GM18520 (cell line): ENCODE data around the gene TMX3.

Source experiments
- ATAC-seq: cut with Tn5 transposase; IDR thresholded peaks from one replicate; pipeline ENCODE4 v1.9.1; 2021; ENCODE audit not compliant: unreplicated experiment

The TMX3 gene, protein sequence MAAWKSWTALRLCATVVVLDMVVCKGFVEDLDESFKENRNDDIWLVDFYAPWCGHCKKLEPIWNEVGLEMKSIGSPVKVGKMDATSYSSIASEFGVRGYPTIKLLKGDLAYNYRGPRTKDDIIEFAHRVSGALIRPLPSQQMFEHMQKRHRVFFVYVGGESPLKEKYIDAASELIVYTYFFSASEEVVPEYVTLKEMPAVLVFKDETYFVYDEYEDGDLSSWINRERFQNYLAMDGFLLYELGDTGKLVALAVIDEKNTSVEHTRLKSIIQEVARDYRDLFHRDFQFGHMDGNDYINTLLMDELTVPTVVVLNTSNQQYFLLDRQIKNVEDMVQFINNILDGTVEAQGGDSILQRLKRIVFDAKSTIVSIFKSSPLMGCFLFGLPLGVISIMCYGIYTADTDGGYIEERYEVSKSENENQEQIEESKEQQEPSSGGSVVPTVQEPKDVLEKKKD

DNA sequence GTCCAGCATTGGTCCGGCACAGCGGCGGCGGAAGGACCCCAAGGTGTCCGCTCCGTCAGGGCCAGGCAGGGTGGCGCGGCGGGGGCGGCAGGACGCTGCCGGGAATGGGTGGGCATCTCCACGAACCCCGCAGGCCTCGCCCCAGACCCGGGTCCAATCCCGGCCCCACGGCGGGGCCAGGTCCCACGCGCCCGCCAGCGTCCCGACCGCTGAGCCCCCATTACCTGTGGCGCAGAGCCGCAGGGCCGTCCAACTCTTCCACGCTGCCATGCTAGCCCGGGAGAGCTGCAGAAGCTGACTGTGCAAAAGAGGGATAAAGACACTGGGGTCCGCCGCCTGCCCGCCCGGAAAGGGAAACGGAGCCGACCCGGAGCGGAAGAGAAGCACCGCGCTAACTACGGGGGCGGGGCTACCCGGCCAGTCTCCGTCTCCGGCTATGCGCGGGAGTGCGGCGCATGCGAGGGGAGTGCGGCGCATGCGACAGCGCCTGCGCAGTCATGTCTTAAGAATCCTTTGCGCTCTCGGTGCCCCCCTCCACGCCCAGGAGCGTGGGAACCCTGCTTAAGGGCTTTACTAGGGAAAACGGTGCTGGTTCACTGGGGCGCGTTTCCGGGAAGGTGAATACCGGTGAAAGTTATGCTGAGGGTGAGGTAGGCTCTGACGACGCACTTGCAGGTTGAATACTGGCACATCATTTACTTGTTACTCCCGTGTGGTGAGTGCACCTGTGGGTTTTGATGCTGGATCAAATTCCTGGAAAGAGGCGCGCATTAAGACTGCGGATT lies at the start of gene TMX3:
Gene TMX3 (minus strand): TSS at position 397 of the 785 bp plus-strand sequence. CDS start 127 bp downstream, at position 270.
- ATAC-seq: peak; percentile 96

DNA sequence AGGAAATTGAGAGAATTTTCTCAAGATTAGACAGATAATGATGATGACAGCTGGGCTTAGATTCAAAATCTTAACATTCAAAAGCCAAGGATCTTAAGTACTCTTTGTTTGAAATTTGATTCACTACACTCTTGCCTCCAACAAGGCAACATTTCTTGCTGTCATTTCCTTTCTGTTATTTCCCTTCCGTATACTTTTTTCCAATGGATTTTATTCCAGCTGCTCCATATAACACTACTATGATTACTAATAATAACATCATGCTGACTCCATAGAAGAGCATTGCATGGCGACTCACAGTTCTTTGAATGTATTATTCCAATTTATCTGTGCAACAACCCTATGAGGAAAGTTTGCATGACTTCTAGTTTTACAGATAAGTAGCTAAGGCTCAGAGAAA lies 49.1 kb upstream of the TMX3 start:
- ATAC-seq: no peak

DNA sequence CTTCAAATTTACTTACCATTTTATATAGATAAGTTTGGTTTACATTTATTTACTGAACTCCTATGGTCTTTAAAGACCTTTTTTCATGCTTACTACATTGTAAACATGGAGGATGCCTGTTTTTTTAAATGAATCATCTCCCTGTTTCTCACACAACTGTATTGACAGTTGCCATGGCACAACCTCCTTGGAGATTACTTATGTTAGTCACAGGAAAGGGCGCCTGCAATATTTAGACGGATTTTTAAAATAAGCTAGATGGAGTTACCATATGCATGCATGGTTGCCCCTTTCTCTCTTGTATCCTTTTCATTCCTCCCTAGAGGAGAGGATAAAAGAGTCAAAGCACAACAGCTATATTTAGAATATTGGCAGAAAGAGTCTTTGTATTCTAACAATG lies 48.2 kb upstream of the TMX3 start:
- ATAC-seq: no peak

DNA sequence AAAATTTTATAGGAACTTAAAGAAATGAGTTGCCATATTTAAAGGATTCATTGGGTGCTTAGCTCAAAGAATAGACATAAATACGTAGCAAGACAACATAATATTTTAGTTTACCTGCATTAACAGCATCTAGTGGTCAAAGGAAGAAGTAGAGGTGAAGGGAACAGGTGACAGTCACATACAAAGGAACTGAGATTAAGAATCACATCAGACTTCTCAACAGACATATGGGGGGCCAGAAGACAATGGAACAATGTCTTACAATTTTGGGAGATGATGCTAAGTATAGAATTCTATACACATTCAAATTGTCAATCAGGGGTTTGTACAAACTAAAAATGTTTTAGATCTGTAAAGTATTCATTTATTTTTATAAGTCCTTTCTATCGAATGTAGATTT lies 44.4 kb upstream of the TMX3 start:
- no peak for ATAC-seq

DNA sequence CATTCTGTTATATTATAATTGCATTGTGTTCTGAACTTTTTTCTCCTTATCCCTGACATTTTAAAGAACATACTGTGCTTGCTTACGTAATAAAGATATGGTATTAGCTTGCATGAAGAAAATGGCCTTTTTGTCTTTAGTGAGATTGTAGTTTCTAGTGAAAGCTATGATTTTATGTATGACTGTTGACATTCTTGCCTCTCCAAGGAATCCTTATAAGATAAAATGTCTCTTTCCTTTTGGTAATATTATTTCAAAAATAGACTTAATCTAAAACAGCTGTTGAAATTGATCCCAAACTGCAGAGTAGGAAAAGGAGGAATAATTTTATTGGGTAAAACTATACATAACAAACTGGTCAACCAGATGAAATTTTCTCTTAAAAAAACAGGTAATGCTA lies 42.2 kb upstream of the TMX3 start:
- no peak for ATAC-seq

DNA sequence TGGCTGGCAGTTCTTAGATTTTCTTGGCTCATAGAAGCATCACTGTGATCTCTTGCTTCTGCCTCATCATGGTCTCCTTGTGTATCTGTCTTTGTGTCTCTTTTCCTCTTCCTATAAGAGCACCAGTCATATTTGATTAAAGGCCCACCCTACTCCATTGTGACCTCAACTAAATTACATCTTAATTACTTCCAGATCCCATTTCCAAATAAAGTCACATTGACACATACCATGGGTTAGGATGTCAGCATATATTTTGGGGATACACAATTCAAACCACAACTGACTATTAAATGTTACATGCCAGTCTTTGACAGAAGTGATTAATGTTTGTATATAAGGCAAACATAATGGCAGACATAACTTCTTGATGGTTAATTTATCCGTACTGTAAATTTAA lies 27.3 kb upstream of the TMX3 start:
- ATAC-seq: no peak

DNA sequence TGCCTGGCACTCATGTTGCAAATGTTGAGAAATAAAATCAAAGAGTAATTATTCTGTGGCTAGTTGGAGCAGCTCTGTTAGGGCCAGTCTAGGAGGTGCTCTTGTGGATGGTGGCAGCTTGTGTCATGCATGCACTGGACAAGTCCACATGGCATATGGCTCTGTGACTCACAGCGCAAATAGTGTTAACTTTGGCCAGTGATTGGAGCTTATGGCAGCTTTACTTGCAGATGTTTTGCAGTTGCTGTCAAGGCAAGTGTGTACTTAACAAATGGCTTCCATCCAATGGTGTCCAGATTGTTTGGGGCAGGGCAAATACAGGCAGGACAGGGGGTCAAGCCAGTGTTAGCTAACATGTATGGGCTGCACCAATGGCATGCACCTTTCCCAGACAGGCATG lies 26.1 kb upstream of the TMX3 start:
- no peak for ATAC-seq

DNA sequence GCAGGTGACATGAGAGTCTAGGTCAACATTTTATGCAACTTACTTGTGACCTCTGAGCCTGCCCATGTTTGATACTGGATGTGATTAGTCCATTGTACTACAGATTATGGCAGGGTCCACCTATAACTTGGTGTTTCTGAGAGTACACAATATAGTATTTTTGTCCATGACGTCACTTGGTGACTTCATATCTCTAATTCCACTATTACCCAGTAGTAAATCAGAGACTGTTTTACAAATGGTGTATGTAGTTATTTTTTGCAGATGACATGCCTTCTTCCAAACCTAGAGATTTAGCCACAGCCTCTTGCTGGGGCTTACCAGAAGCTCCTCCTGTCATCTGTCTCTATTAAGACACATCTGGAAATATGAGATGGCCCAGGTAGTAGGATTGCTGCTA lies 24.6 kb upstream of the TMX3 start:
- no peak for ATAC-seq

DNA sequence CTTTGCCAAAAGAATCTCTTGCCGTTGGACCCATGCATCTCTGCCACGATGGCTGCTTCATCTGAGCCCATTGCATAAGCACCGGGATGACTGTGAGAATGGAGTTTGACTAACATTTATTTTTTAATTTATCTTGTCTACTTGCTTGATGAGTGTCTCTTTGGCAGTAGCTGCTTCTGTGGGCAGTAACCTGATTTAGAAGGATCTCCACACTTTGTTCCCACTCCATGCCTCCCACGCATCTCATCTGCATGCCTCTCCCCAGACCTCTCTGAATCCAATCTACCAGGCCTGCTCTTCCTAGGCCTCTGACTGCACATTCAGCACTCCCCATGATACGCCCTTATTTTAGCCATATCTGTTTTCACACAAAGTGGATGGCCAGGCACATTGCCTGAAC lies 23.7 kb upstream of the TMX3 start:
- ATAC-seq: no peak

DNA sequence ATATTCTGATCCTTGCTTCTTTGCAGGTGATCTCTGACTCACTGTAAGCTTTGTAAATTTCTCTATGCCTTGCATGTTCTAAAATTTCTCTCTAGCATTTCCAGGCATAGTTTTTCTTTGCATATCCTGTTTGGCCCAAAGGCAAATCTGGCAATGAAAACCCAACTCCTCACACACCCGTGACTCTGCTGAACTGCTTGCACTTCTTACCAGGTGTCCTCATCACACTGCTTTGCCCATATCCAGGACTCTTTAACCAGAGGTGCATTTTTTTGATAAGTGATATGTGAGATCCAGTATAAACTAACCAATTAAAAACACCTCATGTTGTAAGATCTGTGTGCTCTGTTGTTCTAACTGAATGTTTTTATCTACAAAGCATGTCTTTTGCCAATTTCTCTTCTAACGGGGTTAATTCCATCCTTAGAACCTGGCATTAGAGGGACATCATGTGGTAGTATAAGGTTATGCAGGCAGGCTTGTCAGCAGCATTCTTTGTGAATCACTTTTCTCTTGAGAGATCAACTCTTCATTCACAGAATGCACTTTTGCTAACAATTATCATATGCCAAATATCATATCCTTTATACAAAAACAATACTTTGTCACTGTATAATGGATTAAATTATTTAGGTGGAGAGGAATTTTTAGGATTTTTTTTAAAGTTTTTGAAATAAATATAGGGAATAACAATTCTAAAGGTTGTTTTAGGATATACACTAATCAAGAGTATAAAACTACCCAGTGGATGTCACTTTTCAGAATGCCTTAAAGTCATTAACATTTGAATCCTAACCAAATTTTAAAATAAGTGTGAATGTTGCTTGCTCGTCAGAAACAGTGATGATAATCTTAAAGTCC lies 20.8 kb upstream of the TMX3 start:
- ATAC-seq: peak; percentile 79

DNA sequence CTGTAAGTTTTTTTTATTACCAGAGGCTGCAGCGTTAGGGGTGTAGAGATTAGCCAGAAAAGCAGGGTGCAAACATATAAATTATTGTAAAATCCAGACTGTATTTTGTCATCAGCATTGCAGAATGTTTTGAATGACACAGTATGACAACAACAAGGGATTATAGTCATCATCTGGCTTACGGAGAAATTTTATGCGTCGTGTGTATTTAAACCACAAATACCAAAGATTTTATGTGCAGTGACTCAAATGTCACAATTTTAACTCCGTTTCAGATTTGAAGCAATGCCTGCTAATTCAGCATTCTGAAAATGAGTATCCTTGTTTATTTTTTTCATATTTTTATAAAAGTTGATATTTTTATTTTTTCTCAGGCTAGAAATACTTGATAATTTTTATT lies 19.4 kb upstream of the TMX3 start:
- no peak for ATAC-seq

DNA sequence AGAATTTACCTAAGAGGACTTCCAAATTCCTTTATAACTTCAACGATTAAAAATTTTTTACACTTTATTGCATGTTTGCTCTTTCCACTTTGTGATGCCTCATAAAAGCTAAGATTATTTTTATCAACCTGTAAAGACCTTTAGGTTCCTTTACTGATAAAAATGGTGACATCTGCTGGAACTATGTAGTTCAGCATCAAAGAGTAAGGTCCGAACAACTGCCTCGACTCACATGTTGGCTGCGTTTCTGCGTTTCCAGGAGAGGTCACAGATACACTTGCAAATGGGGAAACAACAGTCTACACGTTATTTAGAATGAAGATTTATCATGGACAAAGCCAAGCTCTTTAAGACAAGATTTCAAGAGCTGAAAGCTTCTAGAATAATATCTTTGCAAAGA lies 18.8 kb upstream of the TMX3 start:
- no peak for ATAC-seq

DNA sequence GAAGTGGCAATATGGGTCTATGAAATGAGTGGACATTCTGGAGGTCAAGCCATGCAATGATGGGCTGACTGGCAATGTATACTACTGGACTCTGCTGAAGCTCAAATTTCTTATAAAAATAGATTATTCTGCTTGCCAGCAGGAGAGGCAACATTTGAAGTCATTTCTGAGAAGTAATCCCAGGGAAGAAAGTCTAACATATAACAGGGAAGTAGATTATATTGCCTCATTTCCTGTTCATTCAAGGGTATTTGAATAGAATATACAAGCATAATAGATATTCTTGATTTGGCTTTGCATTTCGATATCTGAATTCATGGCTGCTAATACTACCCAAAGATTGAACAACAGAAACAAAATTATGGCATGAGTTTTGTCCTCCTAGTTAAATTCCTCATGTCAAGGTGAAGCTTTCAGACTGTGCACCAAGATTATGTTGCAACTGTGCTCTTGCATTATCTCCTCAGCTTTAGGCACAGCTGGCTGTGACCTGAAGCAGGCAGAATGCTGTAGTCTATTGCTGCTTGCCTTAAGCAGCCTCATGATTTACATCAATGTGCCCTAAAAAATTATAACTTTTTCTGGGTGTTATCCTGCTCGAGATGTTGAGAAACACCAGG lies 13.3 kb upstream of the TMX3 start:
- no peak for ATAC-seq

DNA sequence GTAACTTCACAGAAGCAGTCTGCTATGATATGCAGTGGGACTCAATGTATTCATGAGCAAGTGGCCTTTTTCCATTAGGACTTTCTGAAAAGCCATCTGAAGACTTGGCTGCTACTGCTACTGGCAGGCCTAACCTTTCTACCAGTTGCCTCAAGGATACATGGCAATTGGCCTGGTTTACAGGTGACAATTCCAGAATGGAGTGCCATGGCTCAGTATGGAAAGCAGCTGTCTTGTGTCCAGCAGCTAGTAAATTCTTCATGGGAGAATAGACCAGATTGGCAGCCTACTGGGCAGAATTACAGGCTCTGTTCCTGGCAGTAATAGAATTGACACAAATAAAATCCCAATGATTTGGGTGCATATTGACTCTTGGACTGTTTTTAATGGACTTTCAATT lies 12.6 kb upstream of the TMX3 start:
- no peak for ATAC-seq

DNA sequence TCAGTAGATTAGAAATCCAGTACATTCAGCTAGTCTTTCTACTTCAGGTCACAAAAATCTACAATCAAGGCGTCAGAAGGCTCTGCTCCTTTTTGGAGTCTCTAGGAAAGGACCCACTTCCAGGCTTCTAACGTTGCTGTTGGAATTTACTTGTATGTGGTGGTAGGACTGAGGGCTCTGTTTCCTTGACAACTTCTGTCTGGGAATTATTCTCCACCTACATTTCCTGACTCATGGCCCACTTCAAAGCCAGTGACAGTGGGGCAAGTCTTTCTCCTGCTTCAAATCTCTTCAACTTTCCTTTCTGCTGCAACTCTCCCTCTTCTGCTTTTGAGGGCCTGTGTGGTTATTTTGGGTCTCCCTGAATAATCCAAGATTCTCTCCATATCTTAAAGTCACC lies 10.4 kb upstream of the TMX3 start:
- no peak for ATAC-seq

DNA sequence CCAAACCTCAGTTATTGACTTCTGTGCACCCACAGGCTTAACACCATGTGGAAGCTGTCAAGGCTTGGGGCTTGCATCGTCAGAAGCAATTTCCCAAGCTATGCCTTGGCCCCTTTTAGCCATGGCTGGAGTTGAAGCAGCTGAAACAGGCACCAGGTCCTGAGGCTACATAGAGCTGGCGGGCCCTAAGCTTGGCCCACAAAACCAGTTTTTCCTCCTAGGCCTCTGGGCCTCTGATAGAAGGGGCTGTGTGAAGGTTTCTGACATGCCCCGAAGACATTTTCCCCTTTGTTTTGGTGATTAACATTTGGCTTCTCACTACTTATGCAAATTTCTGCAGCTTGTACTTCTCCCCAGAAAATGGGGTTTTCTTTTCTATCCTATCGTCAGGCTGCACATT lies 9.1 kb upstream of the TMX3 start:
- ATAC-seq: no peak

DNA sequence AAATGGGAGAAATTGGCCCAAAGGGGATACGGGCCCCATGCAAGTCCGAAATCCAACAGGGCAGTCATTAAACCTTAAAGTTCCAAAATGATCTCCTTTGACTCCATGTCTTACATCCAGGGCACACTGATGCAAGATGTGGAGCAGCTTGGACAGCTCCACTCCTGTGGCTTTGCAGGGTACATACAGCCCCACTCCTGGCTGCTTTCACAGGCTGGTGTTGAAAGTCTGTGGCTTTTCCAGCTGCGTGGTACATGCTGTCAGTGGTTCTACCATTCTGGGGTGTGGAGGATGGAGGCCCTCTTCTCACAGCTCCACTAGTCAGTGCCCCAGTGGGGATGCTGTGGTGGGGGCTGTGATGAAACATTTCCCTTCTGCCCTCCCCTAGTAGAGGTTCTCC lies 8.6 kb upstream of the TMX3 start:
- no peak for ATAC-seq

DNA sequence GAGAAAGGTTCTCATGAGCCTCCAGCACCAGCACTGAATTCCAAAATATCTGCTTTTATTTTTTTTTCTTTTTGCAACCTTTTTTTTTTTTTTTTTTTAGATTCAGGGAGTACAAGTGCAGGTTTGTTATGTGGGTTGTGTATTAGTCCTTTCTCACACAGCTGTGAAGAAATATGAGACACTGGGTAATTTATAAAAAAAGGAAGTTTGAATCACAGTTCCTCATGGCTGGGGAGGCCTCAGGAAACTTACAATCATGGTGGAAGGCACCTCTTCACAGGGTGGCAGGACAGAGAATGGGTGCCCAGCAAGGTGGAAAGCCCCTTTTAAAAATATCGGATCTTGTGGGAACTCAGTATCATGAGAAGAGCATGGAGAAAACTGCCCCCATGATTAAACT lies 7.9 kb upstream of the TMX3 start:
- no peak for ATAC-seq

DNA sequence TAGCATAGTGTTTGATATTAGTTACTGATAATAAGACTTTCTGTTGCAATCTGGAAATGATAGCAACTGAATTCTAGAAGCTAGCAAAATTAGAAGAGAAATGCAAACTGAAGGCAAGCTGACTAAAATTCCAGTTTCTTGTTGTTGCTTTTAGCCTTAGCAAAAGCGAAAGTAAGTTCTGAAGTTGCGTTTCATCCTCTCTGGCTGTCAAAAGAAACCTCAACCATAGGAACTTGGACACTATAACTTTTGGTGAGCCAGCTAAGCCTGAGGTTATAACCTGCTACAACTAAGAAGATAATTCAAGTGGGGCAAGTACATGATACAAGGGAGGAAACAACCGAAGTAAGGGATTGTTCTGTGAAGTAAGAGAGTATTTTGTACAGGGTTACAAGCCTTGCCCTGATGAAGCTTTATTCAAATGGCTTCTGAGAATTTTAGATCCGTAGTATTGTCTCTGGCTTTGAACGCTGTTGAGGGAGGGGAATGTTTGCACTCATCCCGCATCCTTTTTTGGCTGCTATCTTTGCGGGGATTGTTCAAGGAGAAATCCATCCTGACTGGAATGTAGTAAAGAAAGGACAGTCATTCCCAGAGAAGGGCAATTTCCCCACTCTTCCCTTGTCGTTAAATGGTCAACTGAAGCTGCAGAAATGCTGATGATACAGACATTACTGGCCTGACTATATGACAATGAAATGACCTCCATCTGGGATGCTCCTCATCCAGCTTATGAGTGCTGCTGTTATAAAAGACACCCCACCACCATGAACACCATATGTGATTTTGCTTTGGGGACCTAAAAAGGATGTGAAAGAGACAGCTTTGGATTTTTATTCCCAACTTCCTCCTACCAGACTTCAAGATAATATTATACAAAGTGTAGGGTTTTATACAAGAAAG lies 7.0 kb upstream of the TMX3 start:
- peak; percentile 87 for ATAC-seq

DNA sequence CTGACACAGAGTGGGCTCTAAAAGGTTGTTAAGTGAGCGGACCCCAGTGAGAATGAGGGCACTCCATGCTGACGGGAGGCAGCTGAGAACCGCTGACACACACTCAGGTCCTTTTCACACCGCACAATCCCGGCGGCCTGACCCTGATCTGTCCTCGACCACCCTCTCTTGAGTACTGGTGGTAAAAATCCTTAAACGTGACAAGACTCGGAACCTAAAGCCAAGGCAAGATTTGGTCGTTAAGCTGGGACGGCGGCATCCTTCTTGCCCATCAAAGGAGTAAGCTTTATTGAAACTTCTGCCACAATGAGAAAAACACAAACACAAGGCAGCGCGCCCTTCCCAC lies 569 bp downstream of the TMX3 start:
- ATAC-seq: no peak
